Measurements from ENCODE around the gene PRSS33.

PRSS33 gene

DNA sequence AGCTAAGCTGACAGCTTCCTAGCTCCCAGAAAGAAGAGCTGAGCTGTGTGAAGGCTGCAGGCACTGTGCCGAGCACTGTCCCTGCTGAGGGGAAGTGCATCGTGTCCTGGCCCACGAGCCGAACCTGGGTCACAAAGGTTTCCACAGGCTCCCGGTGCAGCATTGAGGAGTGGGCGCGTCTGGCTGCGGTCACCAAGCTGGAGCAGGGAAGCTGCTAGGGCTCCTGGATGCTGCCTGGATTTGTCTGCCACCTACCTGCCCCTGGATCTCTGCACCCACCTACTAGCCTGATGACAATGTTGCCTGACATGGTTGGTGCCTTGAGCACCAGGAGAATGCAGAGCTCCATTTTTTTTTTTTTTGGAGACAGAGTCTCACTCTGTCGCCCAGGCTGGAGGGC is 41.4 kb downstream of the PRSS33 start:
- in situ Hi-C loops (cut with HindIII; ENCODE audit: low sequenced_read_pairs), result no loop called here

- in situ Hi-C loops (cut with HindIII; ENCODE audit: low sequenced_read_pairs), result no loop called here
Measured at GRCh38 chr16:2745116-2745890, 42.1 kb downstream of the PRSS33 start.

GRCh38 chr16:2744711-2745110 is 42.6 kb downstream of the PRSS33 start:
- in situ Hi-C loops (cut with HindIII; ENCODE audit: low sequenced_read_pairs), result loop anchor here (5.0 kb wide), 2 partner anchors 52 to 78 kb away; no protein-coding TSS in a partner anchor

DNA sequence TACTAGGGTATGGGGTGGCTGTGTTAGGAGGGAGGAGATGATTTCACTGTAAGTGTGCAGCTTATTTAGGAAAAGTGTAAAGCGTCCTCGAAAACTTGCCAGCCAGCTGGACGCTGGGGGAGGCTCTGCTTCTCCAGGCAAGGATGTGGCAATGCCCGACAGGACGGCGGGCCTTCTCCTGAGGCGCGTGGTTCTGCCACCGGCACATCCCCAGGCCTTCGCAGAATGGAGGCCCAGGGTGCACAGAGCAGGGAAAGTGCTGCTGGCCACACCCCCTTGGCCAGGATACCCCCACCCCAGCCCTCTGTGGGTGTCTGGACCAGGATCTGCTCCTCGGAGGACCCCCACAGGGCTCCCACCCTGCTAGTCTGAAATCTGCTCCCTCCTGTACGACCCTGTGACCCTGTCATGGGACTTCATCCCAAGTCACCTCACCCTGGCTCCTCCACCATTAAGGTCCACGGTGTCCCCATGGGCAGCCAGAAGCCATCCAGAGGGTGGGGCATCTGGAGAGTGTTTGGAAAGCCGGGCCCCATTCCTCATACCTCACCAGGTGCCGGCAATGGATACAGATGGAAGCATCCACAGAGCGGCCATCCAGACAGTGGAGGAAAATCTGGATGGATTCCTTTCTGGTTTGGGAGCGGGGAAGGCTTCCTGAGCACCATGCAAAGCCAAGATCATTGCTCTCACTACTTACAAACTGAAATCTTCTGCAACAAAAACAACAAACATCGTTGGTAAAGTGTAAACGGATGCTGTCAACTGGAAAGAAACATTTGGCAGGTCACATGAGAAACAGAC is 44.2 kb downstream of the PRSS33 start:
- in situ Hi-C loops (cut with HindIII; ENCODE audit: low sequenced_read_pairs), result loop anchor here (5.0 kb wide), 2 partner anchors 51 to 79 kb away; no protein-coding TSS in a partner anchor

DNA sequence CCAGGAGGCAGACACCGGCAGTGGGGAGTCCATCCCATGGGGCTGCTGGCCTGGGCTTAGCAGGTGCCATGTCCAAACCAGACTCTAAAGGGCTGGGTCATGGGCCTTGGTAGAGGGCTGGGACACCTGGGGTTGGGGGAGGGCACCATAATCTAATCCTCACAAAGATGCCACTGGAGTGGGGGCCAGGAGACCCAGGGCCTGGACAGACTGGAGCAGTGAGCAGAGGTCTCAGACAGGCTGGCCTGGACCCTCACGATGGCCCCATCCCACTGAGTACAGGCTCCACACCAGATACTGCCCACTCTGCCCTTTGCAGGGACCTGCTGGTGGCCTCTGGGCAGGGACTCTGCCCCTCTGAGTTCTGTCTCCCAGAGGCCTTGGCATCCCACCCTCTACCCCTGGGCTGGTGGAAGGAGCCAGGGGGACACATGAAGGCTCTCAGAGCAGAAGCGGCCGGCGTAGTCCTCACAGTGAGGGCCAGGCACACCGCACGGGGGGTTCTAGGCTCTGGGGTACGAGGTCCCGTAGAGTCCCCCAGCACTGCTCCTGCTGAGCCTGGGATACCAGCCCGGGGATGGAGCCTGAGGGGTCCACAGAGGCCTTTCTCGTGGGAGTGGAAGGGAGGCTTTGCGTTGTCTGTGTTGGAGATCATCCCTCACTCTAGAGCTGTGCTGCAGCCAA is 44.9 kb downstream of the PRSS33 start:
- in situ Hi-C loops (cut with HindIII; ENCODE audit: low sequenced_read_pairs), result loop anchor here (5.0 kb wide), 2 partner anchors 50 to 80 kb away; no protein-coding TSS in a partner anchor

GRCh38 chr16:2741168-2741567 is 46.2 kb downstream of the PRSS33 start:
- in situ Hi-C loops (cut with HindIII; ENCODE audit: low sequenced_read_pairs), result loop anchor here (5.0 kb wide), 2 partner anchors 49 to 81 kb away; no protein-coding TSS in a partner anchor

DNA sequence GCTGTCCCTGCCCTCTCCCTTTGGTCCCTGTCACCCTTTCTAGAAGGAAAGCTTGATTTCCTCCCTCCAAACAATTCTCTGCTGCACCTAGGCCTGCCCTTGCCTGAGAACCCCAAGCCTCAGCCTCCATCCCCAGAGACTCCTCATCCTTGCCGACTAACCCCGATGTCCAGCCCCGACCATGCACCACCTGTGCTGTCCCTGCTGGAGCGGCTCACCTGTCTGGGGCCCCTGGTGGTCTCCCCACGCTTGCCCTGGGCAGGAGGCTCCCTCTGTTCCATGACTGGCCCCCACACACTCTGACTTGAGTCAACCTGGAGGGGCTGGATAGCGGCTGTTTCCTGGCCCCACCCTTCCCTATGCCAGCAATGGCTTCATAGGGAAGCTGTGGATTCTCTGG is 46.9 kb downstream of the PRSS33 start:
- in situ Hi-C loops (cut with HindIII; ENCODE audit: low sequenced_read_pairs), result loop anchor here (5.0 kb wide), 2 partner anchors 48 to 82 kb away; no protein-coding TSS in a partner anchor

- in situ Hi-C loops (cut with HindIII; ENCODE audit: low sequenced_read_pairs), result loop anchor here (5.0 kb wide), 2 partner anchors 48 to 82 kb away; no protein-coding TSS in a partner anchor
Measured at GRCh38 chr16:2739625-2740430, 47.5 kb downstream of the PRSS33 start.

DNA sequence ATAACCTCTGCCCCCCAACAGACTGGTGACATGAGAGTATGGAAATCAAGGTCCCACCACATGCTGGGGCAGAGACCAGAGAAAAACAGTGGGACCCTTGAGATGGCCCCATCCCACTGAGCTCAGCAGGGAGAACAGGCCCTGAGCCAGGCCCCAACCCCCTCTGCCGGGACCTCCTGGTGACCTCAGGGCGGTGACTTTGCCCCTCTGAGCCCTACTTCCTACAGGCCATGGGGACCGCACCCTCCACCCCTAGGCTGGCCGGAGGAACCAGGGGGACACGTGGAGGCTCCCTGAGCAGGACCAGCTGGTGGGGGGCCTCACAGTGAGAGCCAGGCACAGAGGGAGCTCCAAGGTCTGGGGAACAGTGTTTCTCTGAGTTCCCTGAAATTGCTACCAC is 48.7 kb downstream of the PRSS33 start:
- in situ Hi-C loops (cut with HindIII; ENCODE audit: low sequenced_read_pairs), result no loop called here

GRCh38 chr16:2737895-2738418 is 49.4 kb downstream of the PRSS33 start:
- in situ Hi-C loops (cut with HindIII; ENCODE audit: low sequenced_read_pairs), result no loop called here

- in situ Hi-C loops (cut with HindIII; ENCODE audit: low sequenced_read_pairs), result no loop called here
Measured at GRCh38 chr16:2737238-2737605, 50.1 kb downstream of the PRSS33 start.

DNA sequence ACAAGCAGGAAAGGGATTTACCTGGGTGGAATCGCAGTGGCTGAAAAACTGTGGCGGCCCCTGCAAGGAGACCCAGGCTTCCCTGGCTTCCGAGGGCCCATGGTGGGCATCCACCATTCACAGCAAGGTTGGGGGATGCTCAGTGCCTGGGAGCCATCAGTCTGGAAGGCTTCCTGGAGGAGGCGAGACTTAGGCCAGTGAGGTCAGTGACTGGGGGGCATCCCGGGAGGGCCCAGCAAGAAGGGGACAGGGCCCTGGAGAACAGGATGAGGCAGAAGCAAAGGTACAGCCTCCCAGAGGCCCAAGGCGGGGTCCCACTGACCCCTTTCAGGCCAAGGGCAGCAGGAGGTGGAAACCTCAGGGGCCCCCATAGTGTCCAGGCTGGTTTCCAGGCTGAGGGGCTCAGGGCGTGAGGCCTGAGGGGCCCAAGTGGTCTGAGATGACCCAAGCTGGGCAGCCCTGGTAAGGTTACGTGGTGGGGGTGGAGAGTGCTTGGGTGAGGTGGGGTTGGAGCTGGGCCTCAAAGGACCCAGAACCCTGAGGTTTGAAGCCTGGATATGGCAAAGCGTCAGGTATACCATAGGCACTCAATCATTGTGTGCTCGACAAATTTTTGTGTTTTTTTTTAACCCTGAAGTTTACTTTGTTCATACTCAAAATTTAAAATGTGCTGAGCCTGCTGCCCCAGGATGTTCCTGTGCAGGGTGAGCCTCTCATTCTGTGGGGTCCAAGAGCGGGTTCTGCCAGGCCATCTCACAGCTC is 50.7 kb downstream of the PRSS33 start:
- in situ Hi-C loops (cut with HindIII; ENCODE audit: low sequenced_read_pairs), result no loop called here

DNA sequence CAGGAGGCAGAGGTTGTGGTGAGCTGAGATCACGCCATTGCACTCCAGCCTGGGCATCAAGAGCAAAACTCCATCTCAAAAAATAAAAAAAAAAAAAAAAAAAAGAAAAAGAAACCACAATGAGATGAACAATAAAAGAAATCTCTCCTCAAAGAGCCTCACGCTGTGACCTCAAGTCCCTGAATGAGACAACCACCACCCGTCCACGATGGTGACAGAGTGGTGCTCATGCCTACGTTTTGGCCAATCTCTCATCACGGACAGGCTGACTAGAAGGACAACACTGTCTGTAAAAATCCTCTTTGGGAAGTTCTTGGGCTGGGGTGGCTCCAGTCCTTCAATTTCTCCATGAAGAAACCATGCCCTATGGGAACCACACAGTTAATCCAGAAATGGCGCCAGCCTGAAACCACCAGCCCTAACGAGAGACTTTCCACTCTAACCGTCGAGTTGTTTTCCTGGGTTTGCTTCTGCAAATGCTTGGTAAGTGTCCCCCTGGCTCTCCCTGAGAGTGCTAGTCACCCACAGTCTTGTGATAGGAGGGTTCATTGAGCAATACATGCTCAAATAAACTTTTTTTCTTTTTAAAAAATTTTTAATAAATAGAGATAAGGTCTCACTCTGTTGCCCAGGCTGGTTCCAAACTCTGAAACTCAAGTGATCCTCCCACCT is 52.4 kb downstream of the PRSS33 start:
- in situ Hi-C loops (cut with HindIII; ENCODE audit: low sequenced_read_pairs), result no loop called here
